HG02798 (cell line): ENCODE measurements around the gene TMEM145.

Experiments used
- ATAC-seq: cut with Tn5 transposase; IDR thresholded peaks from one replicate; pipeline ENCODE4 v1.9.1; 2021; ENCODE audit warnings: mild to moderate bottlenecking; ENCODE audit not compliant: unreplicated experiment, poor library complexity

The TMEM145 gene

DNA sequence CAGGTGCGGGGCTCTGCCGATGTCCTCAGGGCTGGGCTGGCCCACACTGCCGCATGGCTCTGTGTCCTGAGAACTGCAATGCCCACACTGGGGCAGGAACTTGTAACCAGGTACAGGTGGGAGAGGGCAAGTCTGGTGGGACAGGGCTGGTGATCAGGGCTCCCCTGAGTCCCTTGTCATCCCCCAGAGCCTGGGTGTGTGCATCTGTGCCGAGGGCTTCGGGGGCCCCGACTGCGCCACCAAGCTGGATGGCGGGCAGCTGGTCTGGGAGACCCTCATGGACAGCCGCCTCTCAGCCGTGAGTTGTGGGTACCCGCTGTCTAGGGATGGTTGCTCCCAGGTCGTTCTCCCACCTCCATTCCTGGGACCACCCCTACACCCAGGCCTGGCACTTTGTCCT is 42.8 kb downstream of the TMEM145 start:
- ATAC-seq = no peak

DNA sequence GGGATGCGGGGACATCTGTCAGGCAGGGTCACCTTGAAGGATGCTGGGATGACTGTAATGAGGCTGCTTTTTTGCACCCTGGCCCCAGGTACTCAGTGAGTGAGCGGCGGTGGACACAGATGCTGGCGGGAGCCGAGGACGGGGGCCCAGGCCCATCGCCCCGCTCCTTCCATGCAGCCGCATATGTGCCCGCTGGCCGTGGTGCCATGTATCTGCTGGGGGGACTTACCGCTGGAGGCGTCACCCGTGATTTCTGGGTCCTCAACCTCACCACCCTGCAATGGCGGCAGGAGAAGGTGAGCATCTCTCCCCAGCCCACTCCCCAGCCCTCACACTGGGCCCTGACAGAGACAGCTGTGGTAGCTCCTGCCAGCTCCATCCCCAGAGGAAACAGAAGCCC is 43.6 kb downstream of the TMEM145 start:
- ATAC-seq = no peak

DNA sequence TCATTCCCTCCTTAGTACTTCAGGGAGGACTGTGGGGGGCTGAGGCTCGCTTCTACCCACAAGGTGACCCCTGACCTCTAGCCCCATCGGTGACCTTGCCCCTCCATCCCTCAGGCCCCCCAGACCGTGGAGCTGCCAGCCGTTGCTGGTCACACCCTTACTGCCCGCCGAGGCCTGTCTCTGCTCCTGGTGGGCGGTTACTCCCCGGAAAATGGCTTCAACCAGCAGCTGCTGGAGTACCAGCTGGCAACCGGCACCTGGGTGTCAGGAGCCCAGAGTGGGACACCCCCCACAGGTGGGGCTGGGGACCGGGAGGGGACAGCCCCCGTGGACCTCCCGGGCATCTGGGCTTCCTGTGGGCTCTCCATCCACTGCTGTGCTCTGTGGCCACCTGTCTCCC is 44.2 kb downstream of the TMEM145 start:
- no peak for ATAC-seq

DNA sequence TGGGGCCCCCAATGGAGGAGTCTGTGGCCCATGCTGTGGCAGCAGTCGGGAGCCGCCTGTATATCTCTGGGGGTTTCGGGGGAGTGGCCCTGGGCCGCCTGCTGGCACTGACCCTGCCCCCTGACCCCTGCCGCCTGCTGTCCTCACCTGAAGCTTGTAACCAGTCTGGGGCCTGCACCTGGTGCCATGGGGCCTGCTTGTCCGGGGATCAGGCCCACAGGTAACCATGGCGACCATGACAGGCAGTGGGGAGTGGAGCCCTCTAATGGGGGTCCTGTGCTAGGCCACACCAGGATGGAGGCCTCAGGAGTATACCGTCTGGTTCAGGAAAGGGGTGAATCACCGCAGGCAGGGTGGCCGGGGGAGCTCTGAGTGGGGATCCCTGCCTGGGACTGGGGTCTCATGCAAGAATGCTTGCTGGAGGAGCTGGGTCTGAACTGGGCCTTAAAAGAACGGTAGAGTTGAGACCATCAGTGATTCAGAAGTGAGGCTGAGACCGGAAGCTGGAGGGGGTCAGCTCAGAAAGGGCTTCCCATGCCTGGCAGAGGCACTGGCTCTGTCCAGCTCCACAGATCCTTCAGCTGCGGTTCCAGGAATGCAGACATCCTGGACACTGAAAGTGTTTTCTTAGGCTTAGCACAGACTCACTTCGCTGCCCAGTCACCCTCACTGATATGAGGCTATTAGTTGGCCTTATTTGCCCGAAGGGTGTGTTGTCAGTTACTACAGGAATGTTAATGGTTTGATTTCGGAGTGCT is 47.9 kb downstream of the TMEM145 start:
- ATAC-seq = no peak

DNA sequence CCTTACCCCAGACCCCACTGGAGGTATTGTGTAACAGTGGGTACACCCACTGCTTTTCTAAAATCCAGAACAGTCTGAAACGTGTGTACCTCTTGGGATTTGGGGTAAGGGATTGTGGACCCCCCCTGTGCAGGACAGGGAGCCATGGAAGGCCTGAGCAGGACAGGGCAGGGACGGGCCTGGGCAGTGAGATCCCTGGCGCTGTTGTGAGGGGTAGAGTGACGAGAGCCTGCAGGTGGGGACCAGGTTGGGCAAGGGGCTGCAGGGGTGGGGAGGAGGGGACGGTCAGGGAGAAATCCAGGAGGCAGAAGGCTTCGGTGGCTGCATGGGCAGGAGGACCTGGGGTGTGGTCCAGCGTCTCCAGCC is 48.4 kb downstream of the TMEM145 start:
- no peak for ATAC-seq

DNA sequence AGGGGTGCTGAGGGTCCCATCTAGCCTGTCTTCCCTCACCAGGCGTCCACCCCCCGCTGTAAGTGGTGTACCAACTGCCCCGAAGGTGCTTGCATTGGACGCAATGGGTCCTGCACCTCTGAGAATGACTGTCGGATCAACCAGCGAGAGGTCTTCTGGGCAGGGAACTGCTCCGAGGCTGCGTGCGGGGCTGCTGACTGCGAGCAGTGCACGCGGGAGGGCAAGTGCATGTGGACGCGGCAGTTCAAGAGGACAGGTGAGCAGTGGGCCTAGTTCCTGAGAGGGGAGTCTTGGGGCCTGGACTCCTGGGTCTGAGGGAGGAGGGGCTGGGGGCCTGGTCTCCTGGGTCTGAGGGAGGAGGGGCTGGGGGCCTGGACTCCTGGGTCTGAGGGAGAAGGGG is 49.2 kb downstream of the TMEM145 start:
- no peak for ATAC-seq

DNA sequence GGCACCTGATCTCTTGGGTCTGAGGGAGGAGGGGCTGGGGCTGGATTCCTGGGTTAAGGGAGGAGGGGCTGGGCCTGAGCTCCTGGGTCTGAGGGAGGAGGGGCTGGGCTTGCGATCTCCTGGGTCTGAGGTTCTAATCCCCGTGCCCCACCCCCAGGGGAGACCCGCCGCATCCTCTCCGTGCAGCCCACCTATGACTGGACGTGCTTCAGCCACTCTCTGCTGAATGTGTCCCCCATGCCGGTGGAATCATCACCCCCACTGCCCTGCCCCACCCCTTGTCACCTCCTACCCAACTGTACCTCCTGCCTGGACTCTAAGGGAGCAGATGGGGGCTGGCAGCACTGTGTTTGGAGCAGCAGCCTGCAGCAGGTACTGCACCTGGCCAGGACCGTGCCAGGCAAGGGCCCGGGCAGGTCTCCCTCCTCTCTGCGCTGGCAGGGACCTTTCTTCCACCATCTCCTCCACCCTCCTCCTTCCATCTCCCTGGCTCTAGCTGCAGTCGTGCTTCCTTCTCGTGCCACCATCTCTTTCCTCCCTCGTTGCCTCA is 49.9 kb downstream of the TMEM145 start:
- no peak for ATAC-seq

DNA sequence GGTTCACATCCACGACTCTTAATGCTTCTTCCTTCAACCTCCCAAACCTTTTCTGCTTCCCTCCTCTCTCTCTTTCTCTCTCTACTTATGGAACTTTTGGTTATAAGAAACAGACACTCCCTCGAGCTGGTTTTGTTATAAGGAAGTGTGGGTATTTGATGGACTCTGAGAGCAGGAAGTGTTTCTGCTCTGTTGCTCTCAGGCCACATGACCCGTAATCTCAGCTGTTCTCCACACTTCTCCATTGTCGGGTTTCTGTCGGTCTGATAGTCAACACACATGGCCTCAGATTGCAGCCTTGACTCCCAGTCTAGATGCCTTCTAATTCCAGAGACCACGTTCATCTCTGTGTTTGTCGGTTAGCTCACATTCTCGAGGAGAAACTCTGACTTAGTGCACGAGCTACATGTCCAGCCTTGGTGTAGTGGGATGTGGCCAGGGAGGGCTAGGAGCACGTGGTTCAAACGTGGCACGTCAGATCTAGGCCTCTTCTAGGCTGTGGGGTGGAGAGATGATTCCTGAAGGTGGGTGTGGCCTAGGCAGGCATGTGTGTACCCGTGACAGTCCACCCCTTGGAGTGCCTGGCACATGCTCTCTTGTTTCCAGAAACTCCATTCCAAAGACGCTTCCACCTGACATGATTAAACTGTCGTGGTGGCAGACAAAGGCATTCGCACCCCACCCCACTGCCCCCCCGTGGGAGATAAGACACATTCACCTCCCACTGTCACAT is 50.7 kb downstream of the TMEM145 start:
- no peak for ATAC-seq

DNA sequence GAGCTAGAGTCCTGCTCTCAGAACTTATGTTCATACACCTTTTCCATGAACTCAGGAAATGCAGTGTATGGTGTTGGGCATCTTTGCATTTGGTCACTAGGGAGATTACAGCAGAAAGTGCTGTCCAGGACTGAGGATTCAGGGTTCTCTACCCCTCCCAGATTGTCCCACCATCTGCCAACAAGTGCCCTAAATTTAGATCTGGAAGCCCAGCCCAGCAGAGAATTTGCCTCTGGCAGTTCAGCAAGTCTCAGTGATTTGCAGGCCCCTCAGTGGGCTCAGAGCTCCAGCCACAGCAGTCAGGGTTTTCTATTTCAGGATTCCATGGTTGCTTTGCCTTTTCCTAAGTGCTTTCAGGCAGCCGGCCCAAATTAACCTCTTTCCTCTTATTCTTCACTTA is 53.6 kb downstream of the TMEM145 start:
- ATAC-seq = no peak

DNA sequence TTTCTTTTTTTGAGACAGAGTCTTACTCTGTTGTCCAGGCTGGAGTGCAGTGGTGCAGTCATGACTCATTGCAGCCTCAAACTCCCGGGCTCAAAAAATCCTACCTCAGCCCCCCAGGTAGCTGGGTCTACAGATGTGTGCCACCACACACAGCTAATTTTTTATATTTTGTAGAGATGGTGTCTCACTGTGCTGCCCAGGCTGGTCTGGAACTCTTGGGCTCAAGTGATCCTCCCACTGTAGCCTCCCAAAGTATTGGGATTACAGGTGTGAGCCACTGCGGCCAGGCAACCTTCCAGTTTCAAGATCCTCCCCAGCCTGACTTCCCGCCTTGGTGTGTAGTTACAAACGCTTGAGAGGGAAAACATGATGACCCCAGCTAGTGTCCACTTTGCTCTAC is 54.8 kb downstream of the TMEM145 start:
- no peak for ATAC-seq

DNA sequence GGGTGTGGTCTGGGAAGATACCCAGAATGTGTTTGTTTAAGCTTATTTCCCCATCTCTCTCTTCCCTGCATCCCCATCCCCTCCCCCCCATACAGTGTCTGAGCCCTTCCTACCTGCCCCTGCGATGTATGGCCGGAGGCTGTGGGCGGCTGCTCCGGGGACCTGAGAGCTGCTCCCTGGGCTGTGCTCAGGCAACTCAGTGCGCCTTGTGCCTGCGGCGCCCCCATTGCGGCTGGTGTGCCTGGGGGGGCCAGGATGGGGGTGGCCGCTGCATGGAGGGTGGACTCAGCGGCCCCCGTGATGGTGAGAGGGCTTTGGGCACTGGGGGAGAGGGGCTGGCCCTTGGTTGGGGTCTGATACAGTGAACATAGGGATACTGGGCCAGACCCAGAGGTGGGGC is 55.3 kb downstream of the TMEM145 start:
- ATAC-seq = no peak

DNA sequence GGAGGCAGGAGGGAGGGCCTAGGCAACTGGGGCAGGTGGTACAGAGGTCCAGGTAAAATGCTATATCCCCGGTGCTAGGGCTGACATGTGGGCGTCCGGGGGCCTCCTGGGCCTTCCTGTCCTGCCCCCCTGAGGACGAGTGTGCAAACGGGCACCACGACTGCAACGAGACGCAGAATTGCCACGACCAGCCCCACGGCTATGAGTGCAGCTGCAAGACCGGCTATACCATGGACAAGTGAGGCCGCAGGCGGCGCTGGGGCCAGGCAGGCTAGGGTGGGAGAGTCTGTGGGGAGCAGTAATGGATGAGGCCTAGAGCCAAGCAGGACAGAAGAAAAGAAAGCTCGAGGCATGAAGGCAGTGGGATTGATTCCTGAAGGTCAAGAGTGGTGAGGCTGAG is 55.7 kb downstream of the TMEM145 start:
- no peak for ATAC-seq

DNA sequence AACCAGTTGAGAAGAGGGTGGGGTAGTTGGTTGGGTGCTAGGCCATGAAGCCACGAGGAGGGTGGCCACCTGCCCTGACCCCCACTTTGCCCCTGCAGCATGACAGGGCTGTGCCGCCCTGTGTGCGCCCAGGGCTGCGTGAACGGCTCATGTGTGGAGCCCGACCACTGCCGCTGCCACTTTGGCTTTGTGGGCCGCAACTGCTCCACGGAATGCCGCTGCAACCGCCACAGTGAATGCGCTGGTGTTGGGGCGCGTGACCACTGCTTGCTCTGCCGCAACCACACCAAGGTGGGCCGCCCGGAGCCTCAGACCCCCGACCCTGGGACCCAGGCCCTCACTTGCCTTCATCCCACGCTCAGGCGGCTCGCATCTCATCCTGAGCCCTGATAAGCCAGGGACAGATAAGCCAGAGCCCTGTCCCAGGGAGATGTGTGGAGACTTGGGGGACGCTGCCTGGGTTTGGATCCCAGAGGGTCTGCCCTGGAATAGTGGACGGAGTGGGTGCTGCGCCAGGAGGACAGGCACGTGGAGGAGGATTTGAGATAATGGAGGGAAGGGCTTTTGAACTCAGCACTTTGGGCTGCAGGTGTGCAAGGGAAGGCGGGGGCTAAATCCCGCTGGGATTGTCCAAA is 56.4 kb downstream of the TMEM145 start:
- no peak for ATAC-seq

DNA sequence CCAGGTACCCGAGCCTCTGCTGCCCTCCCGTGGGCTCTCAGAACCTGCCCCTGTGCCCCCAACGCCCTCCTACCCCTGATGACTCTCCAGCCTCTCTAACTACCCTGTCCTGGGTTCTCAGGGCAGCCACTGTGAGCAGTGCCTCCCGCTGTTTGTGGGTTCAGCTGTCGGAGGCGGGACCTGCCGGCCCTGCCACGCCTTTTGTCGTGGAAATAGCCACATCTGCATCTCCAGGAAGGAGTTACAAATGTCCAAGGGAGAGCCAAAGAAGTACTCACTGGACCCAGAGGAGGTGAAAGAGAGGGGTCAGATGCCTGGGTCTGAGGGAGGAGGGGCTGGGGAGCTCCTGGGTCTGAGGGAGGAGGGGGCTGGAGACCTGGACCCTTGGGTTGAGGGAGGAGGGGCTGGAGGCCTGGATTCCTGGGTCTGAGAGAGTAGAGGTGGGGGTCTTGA is 57.0 kb downstream of the TMEM145 start:
- ATAC-seq = no peak

DNA sequence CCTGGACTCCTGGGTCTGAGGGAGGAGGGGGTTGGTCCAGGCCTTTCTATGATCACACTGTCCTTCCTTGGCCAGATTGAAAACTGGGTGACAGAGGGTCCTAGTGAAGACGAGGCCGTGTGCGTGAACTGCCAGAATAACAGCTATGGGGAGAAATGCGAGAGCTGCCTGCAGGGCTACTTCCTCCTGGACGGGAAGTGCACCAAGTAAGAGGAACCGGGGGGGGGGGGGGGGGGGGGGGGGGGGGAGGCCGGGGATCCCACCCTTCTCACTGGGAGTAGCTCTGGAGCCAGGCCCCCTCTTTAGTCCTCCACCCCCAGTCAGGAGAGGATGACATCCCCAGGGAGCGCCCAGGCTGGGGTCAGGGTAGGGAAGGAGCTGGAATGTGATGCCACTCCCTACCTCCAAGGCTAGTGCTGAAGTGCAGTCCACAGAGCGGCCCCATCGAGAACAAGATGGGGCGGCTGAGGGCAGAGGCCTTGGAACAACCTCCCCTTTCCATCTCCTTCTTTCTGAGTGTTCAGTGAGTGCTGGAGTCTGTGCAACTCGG is 57.6 kb downstream of the TMEM145 start:
- no peak for ATAC-seq
